GM21717 (cell line): Measurements from ENCODE around the gene IL6R.
"Not testable (repeated sequence)": the region's sequence is repeated elsewhere in the genome, so short reads cannot be mapped to it uniquely, and the experiment has no call there.

Source experiments
- ATAC-seq: cut with Tn5 transposase; IDR thresholded peaks from one replicate; pipeline ENCODE4 v1.9.1; 2021; ENCODE audit warnings: mild to moderate bottlenecking, moderate library complexity; ENCODE audit not compliant: unreplicated experiment

The IL6R gene

GRCh38 chr1:154406572-154406879 lies 1.4 kb downstream of the IL6R start:
- no peak for ATAC-seq

GRCh38 chr1:154406886-154407197 lies 1.7 kb downstream of the IL6R start:
- ATAC-seq, result no peak

- peak; percentile 38 for ATAC-seq
Observed at GRCh38 chr1:154407198-154408091, 2.3 kb downstream of the IL6R start.

- ATAC-seq, result no peak
Observed at GRCh38 chr1:154408174-154408777, 3.1 kb downstream of the IL6R start.

- ATAC-seq, result no peak
Observed at GRCh38 chr1:154410185-154410827, 5.2 kb downstream of the IL6R start.

- no peak for ATAC-seq
Observed at GRCh38 chr1:154411525-154411924, 6.4 kb downstream of the IL6R start.

- ATAC-seq, result no peak
Observed at GRCh38 chr1:154413177-154413783, 8.1 kb downstream of the IL6R start.

- ATAC-seq, result no peak
Observed at GRCh38 chr1:154414606-154415005, 9.5 kb downstream of the IL6R start.

GRCh38 chr1:154416471-154417337 lies 11.6 kb downstream of the IL6R start:
- no peak for ATAC-seq

- no peak for ATAC-seq
Observed at GRCh38 chr1:154417338-154417608, 12.1 kb downstream of the IL6R start.

GRCh38 chr1:154418062-154418921 lies 13.1 kb downstream of the IL6R start:
- ATAC-seq, result no peak

GRCh38 chr1:154418923-154419619 lies 13.9 kb downstream of the IL6R start:
- no peak for ATAC-seq

GRCh38 chr1:154419620-154420571 lies 14.8 kb downstream of the IL6R start:
- no peak for ATAC-seq

- ATAC-seq, result no peak
Observed at GRCh38 chr1:154420961-154421924, 16.1 kb downstream of the IL6R start.

- not testable (repeated sequence) for ATAC-seq
Observed at GRCh38 chr1:154422049-154422448, 16.9 kb downstream of the IL6R start.

- ATAC-seq, result no peak
Observed at GRCh38 chr1:154422521-154422920, 17.4 kb downstream of the IL6R start.

GRCh38 chr1:154423304-154423987 lies 18.3 kb downstream of the IL6R start:
- no peak for ATAC-seq
